K562 (cell line): ENCODE data around the gene DDX54. TPM values are rescaled to one million over a fixed set of nuclear protein-coding genes. Genes with fewer than 3 reads are reported as not detected.

ENCODE experiments used
- CEBPB ChIP-seq: fragments of 450-650 bp; IDR thresholded peaks from 2 replicates; pipeline ENCODE4 v1.6.1; 2016; ENCODE audit warnings: missing genetic modification characterization, missing compliant biosample characterization
- HDAC3 ChIP-seq: fragments of 450-650 bp; IDR thresholded peaks from 2 replicates; pipeline ENCODE4 v1.6.1; 2018; ENCODE audit warnings: borderline replicate concordance, mild to moderate bottlenecking, moderate library complexity; ENCODE audit not compliant: partially characterized antibody
- HMGN3 ChIP-seq: IDR thresholded peaks from 2 replicates; pipeline ENCODE4 v1.6.1; 2011; ENCODE audit warnings: borderline replicate concordance, low read depth, mild to moderate bottlenecking, mixed read lengths, low read length; ENCODE audit not compliant: insufficient read length; ENCODE audit errors: extremely low read depth
- KAT2B ChIP-seq: IDR thresholded peaks from one replicate; pipeline ENCODE4 v1.6.1; 2012; ENCODE audit warnings: low read depth, mild to moderate bottlenecking, control low read depth, inconsistent platforms, low read length, moderate library complexity
- KLF16 ChIP-seq: IDR thresholded peaks from 2 replicates; pipeline ENCODE4 v1.6.1; 2016; ENCODE audit warnings: antibody characterized with exemption
- MAX ChIP-seq: sonication (generic); formaldehyde crosslinking; IDR thresholded peaks from 2 replicates; pipeline ENCODE4 v1.9.0; 2022; ENCODE audit warnings: mild to moderate bottlenecking, missing genetic modification reagents
- PBX2 ChIP-seq, 2 experiments: IDR thresholded peaks in 1 of 2; conservative IDR thresholded peaks in 1 of 2; 2 replicates each; pipeline ENCODE4 v1.6.1; 2016; ENCODE audit warnings: low read depth in 2 of 2, mild to moderate bottlenecking in 1 of 2, missing compliant biosample characterization in 1 of 2, missing genetic modification characterization in 1 of 2, moderate library complexity in 1 of 2
- PHTF2 ChIP-seq: fragments of 250-450 bp; sonication (Bioruptor Pico); IDR thresholded peaks from 2 replicates; pipeline ENCODE4 v1.5.0; 2021; ENCODE audit warnings: mild to moderate bottlenecking
- RFX7 ChIP-seq: fragments of 250-450 bp; sonication (Bioruptor Pico); IDR thresholded peaks from 2 replicates; pipeline ENCODE4 v1.5.1; 2021; ENCODE audit warnings: mild to moderate bottlenecking
- ZFP30 ChIP-seq: fragments of 250-450 bp; sonication (Bioruptor Pico); IDR thresholded peaks from 2 replicates; pipeline ENCODE4 v1.8.0; 2022; ENCODE audit warnings: moderate library complexity, mild to moderate bottlenecking, inconsistent platforms, borderline replicate concordance
- ZNF124 ChIP-seq: sonication (generic); formaldehyde crosslinking; IDR thresholded peaks from 2 replicates; pipeline ENCODE4 v1.8.1; 2022; ENCODE audit warnings: missing genetic modification reagents
- ZNF431 ChIP-seq: sonication (generic); formaldehyde crosslinking; IDR thresholded peaks from 2 replicates; pipeline ENCODE4 v1.8.0; 2022; ENCODE audit warnings: mild to moderate bottlenecking, missing genetic modification reagents
- ZNF766 ChIP-seq: fragments of 200-800 bp; sonication (Bioruptor generic); conservative IDR thresholded peaks from 2 replicates; pipeline ENCODE4 v1.6.1; 2016; ENCODE audit warnings: missing genetic modification characterization, missing compliant biosample characterization
- polyA plus RNA-seq, 8 experiments: library from polyadenylated mRNA; depleted of rRNA in 4 of 8; stranded (reverse) in 5 of 8; unstranded in 3 of 8; fragments of >200 nt; fragmentation: Nextera tagmentation in 2 of 8; fragmentation: Illumina TruSeq in 1 of 8; extraction: Ambion mirVana in 2 of 8; extraction: Trizol in 1 of 8; gene quantifications; 2 replicates each; pipeline versions ENCODE4 v1.2.1 to v1.2.3, GENCODE V29; 2011 to 2014; ENCODE audit warnings: inconsistent platforms in 1 of 8, missing spikeins in 1 of 8
- total RNA-seq, 7 experiments: library from RNA; depleted of rRNA in 6 of 7; stranded (reverse); fragments of >200 nt in 6 of 7; fragmentation: Illumina TruSeq in 2 of 7; extraction: Trizol in 2 of 7; gene quantifications; 2 replicates each; pipeline versions ENCODE4 v1.2.1 to v1.2.3, GENCODE V29; 2011 to 2021; ENCODE audit warnings: low replicate concordance in 1 of 7
- TF ChIP-seq, protein P1 (sequence below): sonication (generic); formaldehyde crosslinking; IDR thresholded peaks from 2 replicates; pipeline ENCODE4 v1.8.0; 2022; ENCODE audit warnings: mild to moderate bottlenecking, missing genetic modification reagents, borderline replicate concordance
- TF ChIP-seq, protein P2 (sequence below): fragments of 250-450 bp; sonication (Bioruptor Pico); IDR thresholded peaks from 2 replicates; pipeline ENCODE4 v1.8.0; 2021; ENCODE audit warnings: moderate library complexity, mild to moderate bottlenecking, inconsistent platforms
- TF ChIP-seq, protein P3 (sequence below): sonication (generic); formaldehyde crosslinking; IDR thresholded peaks from 2 replicates; pipeline ENCODE4 v1.8.0; 2022; ENCODE audit warnings: missing genetic modification reagents, mild to moderate bottlenecking, borderline replicate concordance

DDX54 gene
- total and polyA plus RNA-seq, 9 of the 15 experiments (the other 6 are each of a cell fraction or from before 2014, with no cell fraction given): 1.4 to 135 (median 51.4) TPM

DNA sequence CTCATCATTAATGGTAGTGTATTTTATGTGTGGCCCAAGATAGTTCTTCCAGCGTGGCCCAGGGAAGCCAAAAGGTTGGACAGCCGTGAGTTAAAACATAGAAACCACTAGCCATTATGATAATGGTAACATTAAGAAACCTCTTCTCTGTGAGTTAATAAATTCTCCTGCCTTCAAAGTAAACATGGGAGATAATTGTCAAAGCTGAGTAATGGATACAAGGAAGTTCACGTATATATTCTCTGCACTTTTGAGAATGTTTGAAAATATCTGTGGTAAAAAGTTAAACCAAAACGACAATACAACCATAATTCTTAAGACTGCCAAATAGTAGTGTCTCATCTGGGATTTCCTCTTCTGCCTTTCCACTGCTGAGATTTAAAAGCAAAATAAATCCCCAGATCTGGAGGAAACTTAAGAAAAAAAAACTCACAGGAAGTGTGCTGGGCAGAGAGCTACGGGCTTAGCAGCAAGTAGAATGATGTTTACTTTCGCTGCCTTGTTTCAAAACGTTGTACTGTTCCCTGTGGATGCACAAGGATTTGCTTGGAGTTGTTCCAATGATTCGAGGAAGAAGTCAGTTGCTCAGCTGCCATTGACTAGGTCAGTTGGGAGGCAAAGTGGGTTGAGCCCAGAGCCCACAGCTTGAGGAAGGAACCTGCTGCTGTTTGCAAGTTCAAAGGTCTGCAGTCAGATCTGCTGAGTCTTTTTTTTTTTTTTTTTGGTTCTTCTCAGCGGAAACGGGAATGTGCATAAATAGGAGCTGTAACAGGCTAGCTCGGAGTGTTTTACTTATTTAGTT, 37.7 kb upstream of the DDX54 start (continued):
- no peak for TF ChIP-seq ZNF431 (CRISPR knock-in tag)
- TF ChIP-seq, protein P1, sequence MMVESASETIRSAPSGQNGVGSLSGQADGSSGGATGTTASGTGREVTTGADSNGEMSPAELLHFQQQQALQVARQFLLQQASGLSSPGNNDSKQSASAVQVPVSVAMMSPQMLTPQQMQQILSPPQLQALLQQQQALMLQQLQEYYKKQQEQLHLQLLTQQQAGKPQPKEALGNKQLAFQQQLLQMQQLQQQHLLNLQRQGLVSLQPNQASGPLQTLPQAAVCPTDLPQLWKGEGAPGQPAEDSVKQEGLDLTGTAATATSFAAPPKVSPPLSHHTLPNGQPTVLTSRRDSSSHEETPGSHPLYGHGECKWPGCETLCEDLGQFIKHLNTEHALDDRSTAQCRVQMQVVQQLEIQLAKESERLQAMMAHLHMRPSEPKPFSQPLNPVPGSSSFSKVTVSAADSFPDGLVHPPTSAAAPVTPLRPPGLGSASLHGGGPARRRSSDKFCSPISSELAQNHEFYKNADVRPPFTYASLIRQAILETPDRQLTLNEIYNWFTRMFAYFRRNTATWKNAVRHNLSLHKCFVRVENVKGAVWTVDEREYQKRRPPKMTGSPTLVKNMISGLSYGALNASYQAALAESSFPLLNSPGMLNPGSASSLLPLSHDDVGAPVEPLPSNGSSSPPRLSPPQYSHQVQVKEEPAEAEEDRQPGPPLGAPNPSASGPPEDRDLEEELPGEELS (CRISPR knock-in tag): no peak
- no peak for TF ChIP-seq CEBPB (tag)
- TF ChIP-seq PHTF2: no peak
- TF ChIP-seq ZFP30 (CRISPR knock-in tag): no peak
- TF ChIP-seq, protein P2, sequence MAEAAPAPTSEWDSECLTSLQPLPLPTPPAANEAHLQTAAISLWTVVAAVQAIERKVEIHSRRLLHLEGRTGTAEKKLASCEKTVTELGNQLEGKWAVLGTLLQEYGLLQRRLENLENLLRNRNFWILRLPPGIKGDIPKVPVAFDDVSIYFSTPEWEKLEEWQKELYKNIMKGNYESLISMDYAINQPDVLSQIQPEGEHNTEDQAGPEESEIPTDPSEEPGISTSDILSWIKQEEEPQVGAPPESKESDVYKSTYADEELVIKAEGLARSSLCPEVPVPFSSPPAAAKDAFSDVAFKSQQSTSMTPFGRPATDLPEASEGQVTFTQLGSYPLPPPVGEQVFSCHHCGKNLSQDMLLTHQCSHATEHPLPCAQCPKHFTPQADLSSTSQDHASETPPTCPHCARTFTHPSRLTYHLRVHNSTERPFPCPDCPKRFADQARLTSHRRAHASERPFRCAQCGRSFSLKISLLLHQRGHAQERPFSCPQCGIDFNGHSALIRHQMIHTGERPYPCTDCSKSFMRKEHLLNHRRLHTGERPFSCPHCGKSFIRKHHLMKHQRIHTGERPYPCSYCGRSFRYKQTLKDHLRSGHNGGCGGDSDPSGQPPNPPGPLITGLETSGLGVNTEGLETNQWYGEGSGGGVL (CRISPR knock-in tag): no peak
- no peak for TF ChIP-seq HDAC3
- TF ChIP-seq RFX7 (CRISPR knock-in tag): no peak
- TF ChIP-seq KAT2B: no peak
- peak; percentile 97 for TF ChIP-seq ZNF766 (CRISPR knock-in tag)
- TF ChIP-seq PBX2 (CRISPR knock-in tag; IDR thresholded peaks at IDR 0.05; ENCODE audit: low read depth): no peak
- 0 out of 2 replicates have a peak, but pooled peaks have one; percentile 25 for TF ChIP-seq PBX2 (tag; conservative IDR thresholded peaks at IDR 0.05; ENCODE audit: low read depth)
- no peak for TF ChIP-seq MAX (CRISPR knock-in tag)
- TF ChIP-seq ZNF124 (CRISPR knock-in tag): no peak
- TF ChIP-seq, protein P3, sequence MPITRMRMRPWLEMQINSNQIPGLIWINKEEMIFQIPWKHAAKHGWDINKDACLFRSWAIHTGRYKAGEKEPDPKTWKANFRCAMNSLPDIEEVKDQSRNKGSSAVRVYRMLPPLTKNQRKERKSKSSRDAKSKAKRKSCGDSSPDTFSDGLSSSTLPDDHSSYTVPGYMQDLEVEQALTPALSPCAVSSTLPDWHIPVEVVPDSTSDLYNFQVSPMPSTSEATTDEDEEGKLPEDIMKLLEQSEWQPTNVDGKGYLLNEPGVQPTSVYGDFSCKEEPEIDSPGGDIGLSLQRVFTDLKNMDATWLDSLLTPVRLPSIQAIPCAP (CRISPR knock-in tag): no peak
- TF ChIP-seq KLF16: no peak
- TF ChIP-seq HMGN3: no peak
